Uterus (tissue), 2 donors: ENCODE data around the gene IL15RA.
"Not testable (repeated sequence)": the region's sequence is repeated elsewhere in the genome, so short reads cannot be mapped to it uniquely, and the experiment has no call there.

Experiments used
- CTCF ChIP-seq, 4 experiments: fragments of 200-600 bp in 2 of 4; fragments of 450-650 bp in 2 of 4; sonication (generic) in 2 of 4; IDR thresholded peaks; one replicate each; pipeline ENCODE4 v1.5.1; 2016 to 2019; ENCODE audit warnings: antibody characterized with exemption in 4 of 4, mild to moderate bottlenecking in 2 of 4, moderate library complexity in 1 of 4
- POLR2A ChIP-seq, 2 donors: fragments of 450-650 bp; IDR thresholded peaks; one replicate each; pipeline ENCODE4 v1.6.1; 2016; ENCODE audit warnings: antibody characterized with exemption in 2 of 2, mild to moderate bottlenecking in 1 of 2, moderate library complexity in 1 of 2

GRCh38 chr10:5960973-5961275 lies 16.4 kb downstream of the IL15RA start:
- not testable (repeated sequence) for TF ChIP-seq CTCF, POLR2A (IDR thresholded peaks at IDR 0.05)
